Measurements from ENCODE around the gene NDUFS4. TPM values are rescaled to one million over a fixed set of nuclear protein-coding genes. Genes with fewer than 3 reads are reported as not detected.

NDUFS4 gene
- total RNA-seq, 1 donor from 2014 or later: 54.6 TPM

- no peak overlapping the region for H3K27ac ChIP-seq
- DNase-seq: no peak
- no peak for ATAC-seq
- no peak for TF ChIP-seq CTCF (IDR thresholded peaks at IDR 0.05)
- H3K9me3 ChIP-seq: no peaks in the 10 kb centered on the region
- no peaks in the 10 kb centered on the region for H3K27me3 ChIP-seq (ENCODE audit: low read depth)
- H3K36me3 ChIP-seq: no peaks in the 10 kb centered on the region
- no peak overlapping the region for H3K4me3 ChIP-seq
- no peaks in the 10 kb centered on the region for H3K4me1 ChIP-seq
- intact Hi-C loops (cut with DNase I): no loop called here
Measured at GRCh38 chr5:53590759-53591158, 30.3 kb downstream of the NDUFS4 start.

- Histone ChIP-seq H3K4me1 (no peaks in the 10 kb centered on the region), H3K4me3 (no peak overlapping the region), H3K9me3 (no peaks in the 10 kb centered on the region), H3K27ac (no peak overlapping the region), H3K36me3 (no peaks in the 10 kb centered on the region), H3K27me3 (ENCODE audit: low read depth) (no peaks in the 10 kb centered on the region)
- DNase-seq (no peak), ATAC-seq (no peak)
- TF ChIP-seq CTCF (IDR thresholded peaks at IDR 0.05): no peak
- intact Hi-C loops (cut with DNase I): no loop called here
Measured at GRCh38 chr5:53594419-53594818, 34.0 kb downstream of the NDUFS4 start.

- ATAC-seq (no peak), DNase-seq (no peak)
- intact Hi-C loops (cut with DNase I): no loop called here
- H3K36me3 ChIP-seq: no peaks in the 10 kb centered on the region
- H3K27me3 ChIP-seq (ENCODE audit: low read depth): no peaks in the 10 kb centered on the region
- no peak for TF ChIP-seq CTCF (IDR thresholded peaks at IDR 0.05)
- H3K4me3 ChIP-seq: no peak overlapping the region
- H3K4me1 ChIP-seq: no peaks in the 10 kb centered on the region
- H3K27ac ChIP-seq: no peak overlapping the region
- H3K9me3 ChIP-seq: no peaks in the 10 kb centered on the region
Measured at GRCh38 chr5:53597894-53598293, 37.5 kb downstream of the NDUFS4 start.

- H3K27ac ChIP-seq: no peak overlapping the region
- DNase-seq (no peak), ATAC-seq (no peak)
- H3K36me3 ChIP-seq: peaks cover 11% of the 10 kb centered on the region
- no peaks in the 10 kb centered on the region for H3K9me3 ChIP-seq
- no peaks in the 10 kb centered on the region for H3K27me3 ChIP-seq (ENCODE audit: low read depth)
- no peak for TF ChIP-seq CTCF (IDR thresholded peaks at IDR 0.05)
- H3K4me3 ChIP-seq: no peak overlapping the region
- H3K4me1 ChIP-seq: no peaks in the 10 kb centered on the region
- intact Hi-C loops (cut with DNase I): no loop called here
Measured at GRCh38 chr5:53601570-53601969, 41.1 kb downstream of the NDUFS4 start.

- Histone ChIP-seq H3K4me1 (no peaks in the 10 kb centered on the region), H3K27me3 (ENCODE audit: low read depth) (no peaks in the 10 kb centered on the region), H3K9me3 (no peaks in the 10 kb centered on the region), H3K27ac (no peak overlapping the region), H3K36me3 (peaks cover 16% of the 10 kb centered on the region), H3K4me3 (no peak overlapping the region)
- ATAC-seq (no peak), DNase-seq (no peak)
- intact Hi-C loops (cut with DNase I): no loop called here
- no peak for TF ChIP-seq CTCF (IDR thresholded peaks at IDR 0.05)
Measured at GRCh38 chr5:53603009-53603687, 42.7 kb downstream of the NDUFS4 start.

Data from lower lobe of right lung (tissue), 2 donors.